Measurements from ENCODE around the gene AGTPBP1.

Gene AGTPBP1

DNA sequence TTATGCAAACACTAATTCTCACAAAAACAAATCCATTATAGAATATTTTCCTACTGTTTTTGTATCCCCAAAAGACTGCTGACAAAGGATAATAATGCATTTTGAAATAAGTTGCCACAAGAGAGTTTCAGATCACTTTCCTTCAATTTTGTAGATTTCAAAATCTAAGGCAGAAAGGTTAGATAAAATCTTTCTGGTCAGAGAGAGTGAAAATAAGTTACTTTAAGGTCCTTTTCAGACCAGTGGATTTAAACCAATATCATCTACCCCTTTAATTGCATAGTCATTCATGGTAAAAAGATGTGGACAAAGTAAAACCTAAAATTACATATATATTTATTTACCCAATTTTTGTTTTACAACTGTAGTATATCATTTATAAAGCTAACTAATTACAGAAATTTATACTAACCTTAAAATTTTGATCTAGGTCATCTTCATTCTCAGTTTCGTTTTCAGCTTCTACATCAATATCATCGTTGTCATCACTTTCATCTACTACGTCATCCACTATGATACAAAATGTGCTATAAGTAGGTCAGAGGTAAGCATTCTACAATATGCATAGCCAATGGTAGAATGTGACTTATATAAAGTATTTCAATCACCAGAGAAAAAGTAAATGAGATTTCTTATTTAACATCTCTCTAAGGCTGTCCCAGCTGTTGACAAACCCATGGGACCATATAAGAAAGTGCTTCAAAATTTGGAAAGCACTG lies 95.7 kb downstream of the AGTPBP1 start:
- H3K36me3 ChIP-seq (ENCODE audit: control insufficient read depth in 5 of 5, insufficient read depth in 5 of 5, low read length in 5 of 5): peaks cover 0 to 16% (median 0%) of the 10 kb centered on the region in 5 donors
- no peak overlapping the region for H3K9ac ChIP-seq (ENCODE audit: low read length in 5 of 5)
- no peaks in the 10 kb centered on the region for H3K9me3 ChIP-seq (ENCODE audit: control insufficient read depth in 5 of 5, low read length in 5 of 5)
- no peak overlapping the region for H3K27ac ChIP-seq (ENCODE audit: low read depth, low read length)
- peaks cover 0 to 4% (median 0%) of the 10 kb centered on the region in 5 donors for H3K4me1 ChIP-seq (ENCODE audit: control insufficient read depth in 5 of 5, insufficient read depth in 5 of 5, low read length in 5 of 5)
- no peak overlapping the region for H3K4me3 ChIP-seq (ENCODE audit: low read depth in 1 of 5, low read length in 5 of 5)
- no peaks in the 10 kb centered on the region for H3K27me3 ChIP-seq (ENCODE audit: control insufficient read depth in 5 of 5, insufficient read depth in 4 of 5, low read length in 5 of 5)

DNA sequence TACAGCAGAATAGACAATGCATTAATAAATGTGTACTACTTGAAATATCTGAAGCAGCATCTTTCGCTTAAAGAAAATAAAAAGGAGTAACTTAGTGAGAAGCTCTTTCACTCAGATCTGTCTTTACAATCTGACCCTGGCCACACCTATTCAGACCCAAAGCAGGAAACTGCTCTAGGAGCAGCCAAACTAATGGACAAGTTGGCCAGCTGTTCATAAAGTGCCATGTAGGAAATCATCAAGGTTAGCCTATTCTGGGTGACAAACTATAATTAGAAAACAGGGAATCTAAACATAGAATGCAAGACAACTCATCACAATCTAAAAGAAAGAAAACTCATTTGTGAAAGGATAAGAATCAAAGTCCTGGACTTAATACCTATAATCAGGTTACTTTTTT lies 101.3 kb downstream of the AGTPBP1 start:
- Histone ChIP-seq H3K4me1 (ENCODE audit: control insufficient read depth in 5 of 5, insufficient read depth in 5 of 5, low read length in 5 of 5) (peaks cover 0 to 5% (median 0%) of the 10 kb centered on the region in 5 donors), H3K27ac (ENCODE audit: low read depth, low read length) (no peak overlapping the region), H3K36me3 (ENCODE audit: control insufficient read depth in 5 of 5, insufficient read depth in 5 of 5, low read length in 5 of 5) (peaks cover 0 to 10% (median 0%) of the 10 kb centered on the region in 5 donors), H3K4me3 (ENCODE audit: low read depth in 1 of 5, low read length in 5 of 5) (no peak overlapping the region), H3K9ac (ENCODE audit: low read length in 5 of 5) (no peak overlapping the region), H3K9me3 (ENCODE audit: control insufficient read depth in 5 of 5, low read length in 5 of 5) (no peaks in the 10 kb centered on the region), H3K27me3 (ENCODE audit: control insufficient read depth in 5 of 5, insufficient read depth in 4 of 5, low read length in 5 of 5) (no peaks in the 10 kb centered on the region)

DNA sequence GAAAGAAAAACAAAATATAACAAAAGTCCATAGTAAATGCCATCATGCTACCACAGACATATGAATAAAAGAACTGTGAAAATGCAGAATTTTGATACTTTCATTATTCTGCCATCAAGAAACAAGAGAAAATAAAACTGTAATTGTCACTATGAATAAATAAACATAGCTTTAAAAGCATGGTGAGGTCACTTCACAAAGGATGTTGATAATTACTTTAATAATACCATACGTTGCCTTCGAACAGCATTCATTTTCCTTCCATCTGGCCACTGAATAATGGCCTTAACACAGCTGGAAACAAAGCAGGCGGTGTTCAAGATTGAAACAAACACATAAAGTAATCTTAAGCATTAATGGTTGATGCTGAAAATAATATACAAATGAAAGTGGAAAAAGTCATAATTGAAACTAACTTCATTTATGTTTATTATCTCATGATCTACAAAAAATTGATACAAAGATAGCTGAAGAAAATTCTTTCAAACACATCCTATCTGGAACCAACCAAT lies 102.0 kb downstream of the AGTPBP1 start:
- Histone ChIP-seq H3K9me3 (ENCODE audit: control insufficient read depth in 5 of 5, low read length in 5 of 5) (no peaks in the 10 kb centered on the region), H3K27me3 (ENCODE audit: control insufficient read depth in 5 of 5, insufficient read depth in 4 of 5, low read length in 5 of 5) (no peaks in the 10 kb centered on the region), H3K9ac (ENCODE audit: low read length in 5 of 5) (no peak overlapping the region), H3K4me3 (ENCODE audit: low read depth in 1 of 5, low read length in 5 of 5) (no peak overlapping the region), H3K36me3 (ENCODE audit: control insufficient read depth in 5 of 5, insufficient read depth in 5 of 5, low read length in 5 of 5) (peaks cover 0 to 5% (median 0%) of the 10 kb centered on the region in 5 donors), H3K27ac (ENCODE audit: low read depth, low read length) (no peak overlapping the region), H3K4me1 (ENCODE audit: control insufficient read depth in 5 of 5, insufficient read depth in 5 of 5, low read length in 5 of 5) (peaks cover 0 to 5% (median 0%) of the 10 kb centered on the region in 5 donors)

DNA sequence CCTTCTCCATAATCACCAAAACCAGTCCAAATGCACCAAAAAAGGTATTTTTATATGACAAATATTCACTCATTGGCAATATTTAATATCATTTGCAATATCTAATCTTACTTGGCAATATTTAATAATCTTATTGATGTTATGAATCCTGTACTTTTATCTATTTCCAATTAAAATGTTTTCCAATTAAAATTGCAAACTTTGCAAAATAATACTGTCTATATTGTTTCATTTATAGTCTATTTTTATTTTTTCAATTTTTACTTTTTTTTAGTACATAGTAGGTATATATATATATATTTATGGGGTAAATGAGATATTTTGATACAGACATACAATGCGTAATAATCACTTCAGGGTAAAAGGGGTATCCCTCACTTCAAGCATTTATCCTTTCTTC lies 109.9 kb downstream of the AGTPBP1 start:
- Histone ChIP-seq H3K36me3 (ENCODE audit: control insufficient read depth in 5 of 5, insufficient read depth in 5 of 5, low read length in 5 of 5) (peaks cover 0 to 9% (median 0%) of the 10 kb centered on the region in 5 donors), H3K9me3 (ENCODE audit: control insufficient read depth in 5 of 5, low read length in 5 of 5) (no peaks in the 10 kb centered on the region), H3K27me3 (ENCODE audit: control insufficient read depth in 5 of 5, insufficient read depth in 4 of 5, low read length in 5 of 5) (no peaks in the 10 kb centered on the region), H3K4me3 (ENCODE audit: low read depth in 1 of 5, low read length in 5 of 5) (no peak overlapping the region), H3K27ac (ENCODE audit: low read depth, low read length) (no peak overlapping the region), H3K4me1 (ENCODE audit: control insufficient read depth in 5 of 5, insufficient read depth in 5 of 5, low read length in 5 of 5) (peaks cover 0 to 8% (median 0%) of the 10 kb centered on the region in 5 donors), H3K9ac (ENCODE audit: low read length in 5 of 5) (no peak overlapping the region)

DNA sequence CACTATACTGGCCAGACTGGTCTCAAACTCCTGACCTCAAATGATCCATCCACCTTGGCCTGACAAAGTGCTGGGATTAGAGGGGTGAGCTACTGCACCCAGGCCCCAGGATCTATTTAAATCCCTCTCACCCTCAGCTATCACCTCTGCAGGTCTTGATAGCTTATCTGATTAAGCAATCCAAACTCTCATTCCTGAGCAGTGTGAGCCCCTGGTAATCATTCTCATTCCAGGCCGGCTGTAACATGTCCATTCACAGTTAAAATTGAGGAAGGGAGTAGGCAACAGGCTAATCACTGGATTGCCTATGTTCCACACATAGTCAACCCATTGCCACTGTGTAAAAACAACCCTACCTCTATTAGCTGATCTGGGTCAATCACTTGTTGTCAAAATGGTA lies 111.1 kb downstream of the AGTPBP1 start:
- H3K9me3 ChIP-seq (ENCODE audit: control insufficient read depth in 5 of 5, low read length in 5 of 5): no peaks in the 10 kb centered on the region
- no peak overlapping the region for H3K4me3 ChIP-seq (ENCODE audit: low read depth in 1 of 5, low read length in 5 of 5)
- H3K27ac ChIP-seq (ENCODE audit: low read depth, low read length): no peak overlapping the region
- peaks cover 0 to 9% (median 0%) of the 10 kb centered on the region in 5 donors for H3K36me3 ChIP-seq (ENCODE audit: control insufficient read depth in 5 of 5, insufficient read depth in 5 of 5, low read length in 5 of 5)
- H3K9ac ChIP-seq (ENCODE audit: low read length in 5 of 5): no peak overlapping the region
- H3K4me1 ChIP-seq (ENCODE audit: control insufficient read depth in 5 of 5, insufficient read depth in 5 of 5, low read length in 5 of 5): peaks cover 0 to 8% (median 0%) of the 10 kb centered on the region in 5 donors
- H3K27me3 ChIP-seq (ENCODE audit: control insufficient read depth in 5 of 5, insufficient read depth in 4 of 5, low read length in 5 of 5): no peaks in the 10 kb centered on the region

DNA sequence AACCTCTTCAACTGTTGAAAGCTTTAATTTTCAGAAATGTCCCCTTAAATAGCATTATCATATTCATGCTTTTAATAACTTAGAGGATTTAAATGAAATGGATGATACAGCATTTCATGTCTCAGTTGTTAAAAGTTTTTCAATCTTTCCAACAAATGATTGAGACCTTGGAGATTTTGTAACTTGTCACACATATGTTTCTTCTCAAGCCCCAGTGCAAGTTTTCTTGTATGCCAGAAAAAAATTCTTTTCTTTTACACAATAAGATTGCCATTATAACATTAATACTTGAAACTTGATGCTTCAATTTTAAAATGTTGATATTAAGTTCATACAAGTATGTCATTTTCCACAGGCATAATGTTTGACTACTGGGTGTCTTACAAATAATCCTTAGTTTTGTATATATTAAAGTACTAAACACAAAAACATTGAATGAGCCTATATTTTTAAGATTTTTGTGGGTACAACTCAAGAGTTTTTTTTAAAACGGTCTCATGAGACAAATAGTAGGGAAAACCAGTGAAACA lies 124.5 kb downstream of the AGTPBP1 start:
- Histone ChIP-seq H3K9ac (ENCODE audit: low read length in 5 of 5) (no peak overlapping the region), H3K27ac (ENCODE audit: low read depth, low read length) (no peak overlapping the region), H3K9me3 (ENCODE audit: control insufficient read depth in 5 of 5, low read length in 5 of 5) (no peaks in the 10 kb centered on the region), H3K36me3 (ENCODE audit: control insufficient read depth in 5 of 5, insufficient read depth in 5 of 5, low read length in 5 of 5) (no peaks in the 10 kb centered on the region), H3K27me3 (ENCODE audit: control insufficient read depth in 5 of 5, insufficient read depth in 4 of 5, low read length in 5 of 5) (no peaks in the 10 kb centered on the region), H3K4me3 (ENCODE audit: low read depth in 1 of 5, low read length in 5 of 5) (no peak overlapping the region), H3K4me1 (ENCODE audit: control insufficient read depth in 5 of 5, insufficient read depth in 5 of 5, low read length in 5 of 5) (no peaks in the 10 kb centered on the region)

DNA sequence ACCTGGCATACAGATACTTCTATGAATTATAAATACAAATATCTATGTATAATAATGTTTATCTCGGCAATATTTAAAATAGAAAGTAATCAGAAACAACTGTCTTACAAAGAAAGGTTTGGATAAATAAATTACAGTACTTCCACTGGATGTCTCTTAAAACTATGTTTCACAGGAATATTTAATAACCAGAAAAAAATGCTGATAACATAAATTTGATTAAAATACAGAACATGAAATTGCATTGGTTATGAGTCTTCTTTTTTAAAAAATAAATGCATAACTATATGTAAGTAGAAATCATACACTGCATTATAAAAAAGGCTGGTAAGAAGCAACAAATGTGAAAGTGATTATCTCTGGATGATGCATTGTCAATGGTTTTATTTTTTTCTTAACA lies 126.0 kb downstream of the AGTPBP1 start:
- H3K27me3 ChIP-seq (ENCODE audit: control insufficient read depth in 5 of 5, insufficient read depth in 4 of 5, low read length in 5 of 5): no peaks in the 10 kb centered on the region
- no peak overlapping the region for H3K4me3 ChIP-seq (ENCODE audit: low read depth in 1 of 5, low read length in 5 of 5)
- H3K4me1 ChIP-seq (ENCODE audit: control insufficient read depth in 5 of 5, insufficient read depth in 5 of 5, low read length in 5 of 5): no peaks in the 10 kb centered on the region
- H3K9ac ChIP-seq (ENCODE audit: low read length in 5 of 5): no peak overlapping the region
- no peaks in the 10 kb centered on the region for H3K36me3 ChIP-seq (ENCODE audit: control insufficient read depth in 5 of 5, insufficient read depth in 5 of 5, low read length in 5 of 5)
- no peak overlapping the region for H3K27ac ChIP-seq (ENCODE audit: low read depth, low read length)
- H3K9me3 ChIP-seq (ENCODE audit: control insufficient read depth in 5 of 5, low read length in 5 of 5): no peaks in the 10 kb centered on the region

DNA sequence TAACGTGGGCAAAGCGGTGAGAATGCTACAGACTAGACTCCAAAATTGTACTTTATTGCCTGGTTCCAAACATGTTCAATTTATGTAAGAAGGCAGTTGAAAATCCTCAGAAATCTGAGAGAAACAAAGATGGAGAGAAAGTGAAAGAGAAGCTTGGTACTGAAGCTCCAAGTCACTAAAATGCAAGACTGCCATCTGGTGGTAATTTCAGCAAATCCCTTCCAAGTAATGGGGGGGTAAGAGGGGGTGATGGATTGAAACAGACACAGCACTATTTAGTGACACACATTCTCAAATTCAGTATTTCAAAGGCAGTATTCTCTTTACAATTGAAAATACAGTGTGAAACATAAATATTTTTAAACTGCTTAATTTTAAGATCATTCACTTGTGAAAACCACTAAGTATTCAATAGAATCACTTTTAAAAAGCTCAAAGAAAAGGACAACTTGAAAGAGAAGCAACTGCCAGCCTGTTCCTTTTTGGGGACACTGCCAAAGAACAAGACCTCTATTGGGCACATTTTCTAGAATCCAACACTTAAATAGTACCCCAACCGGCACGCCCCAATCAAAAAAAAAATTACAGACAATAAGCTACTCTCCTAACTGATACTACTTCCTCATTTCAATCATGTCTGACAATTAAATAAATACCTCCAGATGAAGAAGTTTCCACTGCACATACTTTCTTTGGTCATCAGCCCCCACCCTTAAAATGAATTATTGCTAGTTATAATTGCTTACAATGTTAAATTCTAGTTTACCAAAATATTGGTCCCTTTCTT lies 131.5 kb downstream of the AGTPBP1 start:
- H3K36me3 ChIP-seq (ENCODE audit: control insufficient read depth in 5 of 5, insufficient read depth in 5 of 5, low read length in 5 of 5): no peaks in the 10 kb centered on the region
- H3K9me3 ChIP-seq (ENCODE audit: control insufficient read depth in 5 of 5, low read length in 5 of 5): no peaks in the 10 kb centered on the region
- peak overlapping the region in 4 of 5 donors; percentile 15 to 69 (median 43) for H3K4me3 ChIP-seq (ENCODE audit: low read depth in 1 of 5, low read length in 5 of 5)
- peak overlapping the region; percentile 54 for H3K27ac ChIP-seq (ENCODE audit: low read depth, low read length)
- H3K27me3 ChIP-seq (ENCODE audit: control insufficient read depth in 5 of 5, insufficient read depth in 4 of 5, low read length in 5 of 5): no peaks in the 10 kb centered on the region
- peaks cover 0 to 5% (median 4%) of the 10 kb centered on the region in 5 donors for H3K4me1 ChIP-seq (ENCODE audit: control insufficient read depth in 5 of 5, insufficient read depth in 5 of 5, low read length in 5 of 5)
- H3K9ac ChIP-seq (ENCODE audit: low read length in 5 of 5): peak overlapping the region in 1 of 5 donors; percentile 11

DNA sequence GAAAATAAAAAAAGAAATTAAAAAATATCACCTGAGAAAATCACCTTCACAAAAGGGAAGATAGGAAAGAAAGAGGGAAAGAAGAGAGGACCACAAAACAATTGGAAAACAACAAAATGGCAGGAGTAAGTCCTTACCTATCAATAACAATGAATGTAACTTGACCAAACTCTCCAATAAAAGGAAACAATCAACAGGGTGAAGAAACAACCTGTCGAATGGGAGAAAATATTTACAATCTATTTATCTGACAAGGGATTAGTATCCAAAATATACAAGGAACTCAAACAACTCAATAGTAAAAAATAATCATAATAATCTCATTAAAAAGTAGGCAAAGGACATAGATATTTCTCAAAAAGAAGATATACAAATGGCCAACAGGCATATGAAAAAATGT lies 135.8 kb downstream of the AGTPBP1 start:
- H3K27me3 ChIP-seq (ENCODE audit: control insufficient read depth in 5 of 5, insufficient read depth in 4 of 5, low read length in 5 of 5): no peaks in the 10 kb centered on the region
- H3K36me3 ChIP-seq (ENCODE audit: control insufficient read depth in 5 of 5, insufficient read depth in 5 of 5, low read length in 5 of 5): peaks cover 0 to 7% (median 0%) of the 10 kb centered on the region in 5 donors
- H3K9ac ChIP-seq (ENCODE audit: low read length in 5 of 5): no peak overlapping the region
- peaks cover 0 to 2% (median 0%) of the 10 kb centered on the region in 5 donors for H3K9me3 ChIP-seq (ENCODE audit: control insufficient read depth in 5 of 5, low read length in 5 of 5)
- no peak overlapping the region for H3K4me3 ChIP-seq (ENCODE audit: low read depth in 1 of 5, low read length in 5 of 5)
- H3K4me1 ChIP-seq (ENCODE audit: control insufficient read depth in 5 of 5, insufficient read depth in 5 of 5, low read length in 5 of 5): peaks cover 0 to 5% (median 4%) of the 10 kb centered on the region in 5 donors
- no peak overlapping the region for H3K27ac ChIP-seq (ENCODE audit: low read depth, low read length)

DNA sequence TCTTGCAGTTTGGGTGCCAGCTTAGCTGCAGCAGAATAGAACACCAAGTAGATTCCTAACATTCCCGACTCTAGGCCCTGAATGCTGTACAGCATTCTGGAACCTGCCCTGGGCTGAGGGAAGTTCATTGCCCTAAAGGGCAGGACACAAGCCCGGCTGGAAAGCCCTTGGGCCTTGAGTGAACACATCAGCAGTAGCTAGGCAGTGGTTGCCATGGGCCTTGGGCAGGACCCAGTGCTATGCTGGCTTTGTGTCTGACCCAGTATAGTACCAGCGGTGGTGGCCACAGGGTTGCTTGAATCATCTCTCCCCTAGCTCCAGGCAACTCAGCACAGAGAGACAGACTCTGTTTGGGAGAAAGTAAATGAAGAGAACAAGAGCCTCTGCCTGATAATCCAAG lies 137.8 kb downstream of the AGTPBP1 start:
- Histone ChIP-seq H3K4me1 (ENCODE audit: control insufficient read depth in 5 of 5, insufficient read depth in 5 of 5, low read length in 5 of 5) (no peaks in the 10 kb centered on the region), H3K27me3 (ENCODE audit: control insufficient read depth in 5 of 5, insufficient read depth in 4 of 5, low read length in 5 of 5) (no peaks in the 10 kb centered on the region), H3K9ac (ENCODE audit: low read length in 5 of 5) (no peak overlapping the region), H3K4me3 (ENCODE audit: low read depth in 1 of 5, low read length in 5 of 5) (no peak overlapping the region), H3K27ac (ENCODE audit: low read depth, low read length) (no peak overlapping the region), H3K36me3 (ENCODE audit: control insufficient read depth in 5 of 5, insufficient read depth in 5 of 5, low read length in 5 of 5) (peaks cover 0 to 7% (median 0%) of the 10 kb centered on the region in 5 donors), H3K9me3 (ENCODE audit: control insufficient read depth in 5 of 5, low read length in 5 of 5) (peaks cover 0 to 2% (median 0%) of the 10 kb centered on the region in 5 donors)

All from subcutaneous abdominal adipose tissue (tissue), 5 donors.